HG02678 (cell line): ENCODE measurements around the gene DUSP28.
"Not testable (repeated sequence)": the region's sequence is repeated elsewhere in the genome, so short reads cannot be mapped to it uniquely, and the experiment has no call there.

Source experiments
- ATAC-seq: cut with Tn5 transposase; IDR thresholded peaks from one replicate; pipeline ENCODE4 v1.9.1; 2021; ENCODE audit warnings: mild to moderate bottlenecking, moderate library complexity; ENCODE audit not compliant: unreplicated experiment

The DUSP28 gene

DNA sequence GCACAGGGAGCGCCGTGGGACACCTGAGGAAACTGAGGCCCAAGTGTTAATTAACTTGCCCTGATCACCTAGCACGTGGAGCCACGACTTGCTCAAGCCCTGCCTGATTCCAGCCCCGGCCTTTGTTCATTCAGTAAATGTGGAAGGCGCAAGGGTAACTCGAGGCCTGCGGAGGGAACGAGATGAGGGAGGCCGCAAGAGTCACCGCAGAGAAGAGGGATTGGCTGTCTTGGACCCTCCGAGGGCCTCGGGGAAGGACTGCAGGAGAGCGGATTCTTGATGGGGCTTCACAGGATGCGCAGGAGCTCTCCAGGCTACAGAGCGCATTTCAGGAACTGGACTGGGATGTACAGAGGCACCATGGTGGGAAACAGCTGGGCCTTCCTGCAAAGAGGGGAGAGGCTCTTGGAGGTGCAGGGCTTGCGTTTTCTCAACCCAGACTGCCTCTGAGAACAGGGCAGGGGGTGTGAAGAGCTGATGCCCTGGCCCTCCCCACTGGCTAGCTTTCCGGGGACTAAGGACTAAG is 1.9 kb upstream of the DUSP28 start:
- ATAC-seq: no peak

DNA sequence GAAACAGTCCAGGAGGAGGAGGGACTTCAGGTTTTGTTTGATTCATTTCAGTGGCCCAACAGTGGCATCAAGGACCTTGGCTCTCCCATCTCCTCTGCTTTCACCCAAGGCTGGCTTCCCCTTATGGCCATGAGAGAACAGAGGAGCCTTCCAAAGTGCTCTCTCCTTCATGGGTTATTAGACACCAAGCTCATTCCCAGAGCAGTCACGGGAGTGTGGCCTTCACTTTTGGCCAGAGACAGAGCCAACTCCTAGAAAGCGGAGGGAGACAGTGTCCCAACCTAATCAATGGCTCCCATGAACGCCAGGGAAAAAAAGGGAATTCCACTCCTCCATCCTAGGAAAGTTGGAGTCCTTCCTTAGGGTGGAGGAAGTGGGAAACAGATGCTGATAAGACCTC is 871 bp upstream of the DUSP28 start:
- ATAC-seq: no peak

GRCh38 chr2:240560480-240561324 is 545 bp downstream of the DUSP28 start:
- ATAC-seq: peak; percentile 68

GRCh38 chr2:240561325-240561971 is 1.3 kb downstream of the DUSP28 start:
- peak; percentile 0 for ATAC-seq

DNA sequence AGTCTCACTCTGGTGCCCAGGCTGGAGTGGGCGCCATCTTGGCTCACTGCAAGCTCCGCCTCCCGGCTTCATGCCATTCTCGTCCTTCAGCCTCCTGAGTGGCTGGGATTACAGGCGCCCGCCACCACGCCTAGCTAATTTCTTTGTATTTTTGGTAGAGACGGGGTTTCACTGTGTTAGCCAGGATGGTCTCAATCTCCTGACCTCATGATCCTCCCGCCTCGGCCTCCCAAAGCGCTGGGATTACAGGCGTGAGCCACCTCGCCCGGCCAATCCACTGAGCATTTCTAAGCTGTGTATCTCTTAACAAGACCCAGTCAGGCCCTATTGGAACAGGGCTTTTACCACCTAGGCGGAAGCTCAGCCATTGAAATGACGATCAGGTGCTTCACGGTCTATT is 3.1 kb downstream of the DUSP28 start:
- not testable (repeated sequence) for ATAC-seq

- no peak for ATAC-seq
These were observed 3.9 kb downstream of the DUSP28 start for GRCh38 chr2:240563951-240564560.

GRCh38 chr2:240564561-240565332 is 4.6 kb downstream of the DUSP28 start:
- ATAC-seq: no peak

GRCh38 chr2:240565333-240566202 is 5.4 kb downstream of the DUSP28 start:
- peak; percentile 29 for ATAC-seq

- ATAC-seq: peak; percentile 48
These were observed 6.3 kb downstream of the DUSP28 start for GRCh38 chr2:240566203-240567136.

GRCh38 chr2:240567137-240567871 is 7.1 kb downstream of the DUSP28 start:
- no peak for ATAC-seq

DNA sequence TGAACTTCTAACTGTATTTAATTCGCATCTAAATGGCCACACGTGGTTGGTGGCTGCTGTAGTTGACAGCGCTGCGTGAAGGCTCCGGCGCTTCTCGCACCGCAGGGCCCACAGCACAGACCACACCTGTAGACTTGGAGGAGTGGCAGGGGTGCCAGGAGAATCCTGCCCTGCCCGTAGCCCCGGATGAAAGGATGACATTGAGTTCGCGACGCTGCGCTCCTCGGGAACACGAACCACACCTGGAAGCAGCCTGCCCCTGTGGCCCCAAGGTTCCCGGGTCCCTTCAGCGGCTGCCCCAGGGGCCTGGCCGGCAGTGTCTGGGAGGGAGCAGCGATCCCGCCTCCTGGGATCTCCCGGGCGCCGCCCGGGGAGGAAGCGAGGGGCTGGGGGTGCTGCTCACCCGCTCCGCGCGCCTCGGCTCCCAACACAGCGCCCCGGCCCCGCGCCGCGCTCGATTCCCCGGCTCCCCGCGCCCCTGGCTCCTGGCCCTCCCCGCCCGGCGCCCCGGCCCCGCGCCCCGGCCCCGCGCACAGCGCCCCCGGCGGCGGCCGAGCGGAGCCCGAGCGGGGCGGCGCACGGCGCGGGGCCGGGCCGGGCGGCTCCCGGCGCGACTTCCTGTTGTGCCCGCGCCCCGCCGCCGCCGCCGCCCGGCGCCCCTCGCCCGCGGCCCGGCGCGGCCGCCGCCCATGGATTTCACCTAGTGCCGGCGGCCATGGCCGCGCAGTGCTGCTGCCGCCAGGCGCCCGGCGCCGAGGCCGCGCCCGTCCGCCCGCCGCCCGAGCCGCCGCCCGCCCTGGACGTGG is 7.9 kb downstream of the DUSP28 start, which contains the start of gene RNPEPL1:
TSS of gene RNPEPL1 (plus strand) at position 613 of the 806 bp plus-strand sequence. CDS start at position 716, 103 bp downstream.
- peak; percentile 42 for ATAC-seq

DNA sequence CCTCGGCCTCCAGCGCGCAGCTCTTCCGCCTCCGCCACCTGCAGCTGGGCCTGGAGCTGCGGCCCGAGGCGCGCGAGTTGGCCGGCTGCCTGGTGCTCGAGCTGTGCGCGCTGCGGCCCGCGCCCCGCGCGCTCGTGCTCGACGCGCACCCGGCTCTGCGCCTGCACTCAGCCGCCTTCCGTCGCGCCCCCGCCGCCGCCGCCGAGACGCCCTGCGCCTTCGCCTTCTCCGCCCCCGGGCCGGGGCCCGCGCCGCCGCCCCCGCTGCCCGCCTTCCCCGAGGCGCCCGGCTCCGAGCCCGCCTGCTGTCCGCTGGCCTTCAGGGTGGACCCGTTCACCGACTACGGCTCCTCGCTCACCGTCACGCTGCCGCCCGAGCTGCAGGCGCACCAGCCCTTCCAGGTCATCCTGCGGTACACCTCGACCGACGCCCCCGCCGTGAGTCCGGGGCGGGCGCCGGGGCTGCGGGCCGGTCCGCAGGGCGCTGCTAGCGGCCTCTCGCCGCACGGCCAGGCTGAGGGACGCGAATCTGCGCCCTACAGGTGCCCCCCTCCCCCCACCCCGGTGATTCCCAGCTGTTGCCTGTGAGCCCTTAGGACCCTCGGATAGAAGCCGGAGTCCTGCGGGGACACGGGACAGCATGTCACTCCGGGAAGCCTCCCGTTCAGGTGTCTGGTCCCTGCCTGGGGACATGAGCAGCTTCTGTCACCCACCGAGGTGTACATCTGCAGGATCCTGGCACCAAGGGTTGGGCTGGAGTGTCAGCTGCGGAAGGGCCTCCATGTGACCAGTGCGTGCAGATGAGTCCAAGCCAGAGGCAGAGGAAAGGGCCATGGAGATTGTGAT is 8.7 kb downstream of the DUSP28 start:
- ATAC-seq: peak; percentile 29

- no peak for ATAC-seq
These were observed 9.4 kb downstream of the DUSP28 start for GRCh38 chr2:240569523-240569997.

DNA sequence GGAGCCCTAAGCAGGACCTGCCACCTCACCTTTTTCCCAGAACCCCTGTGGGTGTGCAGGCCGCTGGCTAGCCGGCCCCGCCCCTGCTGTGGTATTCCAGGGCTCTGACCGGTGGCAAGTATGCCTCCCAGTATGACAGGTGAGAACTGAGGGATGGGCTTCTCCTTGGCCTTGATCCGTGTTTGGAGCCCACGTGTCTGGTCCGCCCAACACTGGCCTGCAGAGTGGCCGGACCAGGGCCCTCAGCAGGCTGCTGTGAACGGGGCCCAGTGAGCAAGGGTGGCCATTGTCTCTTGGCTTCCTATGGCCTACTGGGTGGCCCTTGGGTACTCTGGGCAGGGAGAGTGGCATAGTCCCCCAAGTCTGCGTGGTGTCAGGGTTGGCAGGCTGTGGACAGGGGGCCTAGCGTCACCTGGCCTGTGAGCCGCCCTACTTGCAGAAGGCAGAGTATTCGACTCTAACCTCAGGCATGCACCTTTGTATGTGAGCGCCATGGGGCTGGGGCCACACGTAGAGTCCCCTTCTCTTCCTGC is 9.9 kb downstream of the DUSP28 start:
- ATAC-seq: no peak

DNA sequence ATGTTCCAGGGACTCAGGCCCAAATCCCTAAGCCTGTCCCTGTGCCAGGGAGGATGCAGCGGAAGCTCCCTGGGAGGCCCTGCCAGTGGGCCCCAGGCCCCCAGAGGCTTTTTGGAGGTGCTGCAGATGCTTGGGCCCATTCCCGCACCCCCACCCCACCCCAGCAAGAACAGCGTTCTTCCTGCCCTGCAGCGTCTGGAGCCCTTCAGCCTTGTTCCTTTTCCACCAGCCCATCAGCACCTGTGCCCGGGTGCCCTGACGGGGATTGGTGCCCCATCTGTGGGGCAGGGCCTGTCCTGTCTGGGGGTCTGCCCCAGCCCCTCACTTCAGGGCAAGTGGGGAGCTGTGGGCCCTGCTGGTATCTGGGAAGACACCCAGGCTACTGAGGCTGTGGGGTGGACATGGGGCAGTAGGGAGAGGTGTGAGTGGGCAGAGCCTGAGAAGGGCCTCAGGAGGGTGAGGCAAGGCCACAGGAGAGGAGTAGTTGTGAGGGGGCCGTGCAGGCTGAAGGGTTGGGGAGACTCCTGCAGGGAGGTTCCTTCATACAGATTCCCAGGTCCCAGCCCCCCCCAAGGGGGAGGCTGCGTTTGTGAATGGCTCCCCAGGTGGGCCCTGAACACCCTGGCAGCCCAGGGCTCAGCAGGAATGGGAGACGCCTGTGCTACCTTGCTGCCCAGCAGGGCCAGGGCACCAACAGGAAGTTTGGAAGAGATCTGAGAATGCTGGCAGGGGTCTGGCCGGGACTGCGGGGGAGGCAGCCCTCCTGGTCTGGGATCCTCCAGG is 10.6 kb downstream of the DUSP28 start:
- no peak for ATAC-seq
